ENCODE measurements around the gene ZMIZ1. TPM values are rescaled to one million over a fixed set of nuclear protein-coding genes. Genes with fewer than 3 reads are reported as not detected.

ZMIZ1 gene
- total RNA-seq, 1 donor from 2014 or later, result 85.2 TPM

- TF ChIP-seq CTCF (IDR thresholded peaks at IDR 0.05; ENCODE audit: unreplicated experiment), result peak; percentile 11
- no peak overlapping the region for H3K27ac Mint-ChIP-seq
- H3K36me3 Mint-ChIP-seq (ENCODE audit: insufficient read depth), result peaks cover 7% of the 10 kb centered on the region
- H3K27me3 Mint-ChIP-seq, result peaks cover 3% of the 10 kb centered on the region
- H3K9me3 Mint-ChIP-seq (ENCODE audit: low read depth), result no peaks in the 10 kb centered on the region
- no peak for DNase-seq (ENCODE audit: low spot score, unreplicated experiment)
- H3K4me3 Mint-ChIP-seq (ENCODE audit: low read depth), result peak overlapping the region; percentile 72
- peaks cover 5% of the 10 kb centered on the region for H3K4me1 Mint-ChIP-seq (ENCODE audit: low read depth)
Observed at GRCh38 chr10:79347894-79348639, 279.3 kb downstream of the ZMIZ1 start.

GRCh38 chr10:79348640-79348988, 279.8 kb downstream of the ZMIZ1 start:
- H3K27ac Mint-ChIP-seq, result no peak overlapping the region
- TF ChIP-seq CTCF (IDR thresholded peaks at IDR 0.05; ENCODE audit: unreplicated experiment), result no peak
- peaks cover 5% of the 10 kb centered on the region for H3K4me1 Mint-ChIP-seq (ENCODE audit: low read depth)
- H3K27me3 Mint-ChIP-seq, result peaks cover under 1% of the 10 kb centered on the region
- DNase-seq (ENCODE audit: low spot score, unreplicated experiment), result no peak
- peaks cover 12% of the 10 kb centered on the region for H3K36me3 Mint-ChIP-seq (ENCODE audit: insufficient read depth)
- peak overlapping the region; percentile 72 for H3K4me3 Mint-ChIP-seq (ENCODE audit: low read depth)
- no peaks in the 10 kb centered on the region for H3K9me3 Mint-ChIP-seq (ENCODE audit: low read depth)

- H3K36me3 Mint-ChIP-seq (ENCODE audit: insufficient read depth), result peaks cover 16% of the 10 kb centered on the region
- no peaks in the 10 kb centered on the region for H3K9me3 Mint-ChIP-seq (ENCODE audit: low read depth)
- DNase-seq (ENCODE audit: low spot score, unreplicated experiment), result no peak
- TF ChIP-seq CTCF (IDR thresholded peaks at IDR 0.05; ENCODE audit: unreplicated experiment), result no peak
- H3K27ac Mint-ChIP-seq, result no peak overlapping the region
- H3K4me3 Mint-ChIP-seq (ENCODE audit: low read depth), result peak overlapping the region; percentile 72
- peaks cover 5% of the 10 kb centered on the region for H3K4me1 Mint-ChIP-seq (ENCODE audit: low read depth)
- H3K27me3 Mint-ChIP-seq, result no peaks in the 10 kb centered on the region
Observed at GRCh38 chr10:79349072-79349491, 280.3 kb downstream of the ZMIZ1 start.

GRCh38 chr10:79349766-79350406, 281.1 kb downstream of the ZMIZ1 start:
- no peak for TF ChIP-seq CTCF (IDR thresholded peaks at IDR 0.05; ENCODE audit: unreplicated experiment)
- no peaks in the 10 kb centered on the region for H3K27me3 Mint-ChIP-seq
- peaks cover 5% of the 10 kb centered on the region for H3K4me1 Mint-ChIP-seq (ENCODE audit: low read depth)
- DNase-seq (ENCODE audit: low spot score, unreplicated experiment), result no peak
- H3K27ac Mint-ChIP-seq, result no peak overlapping the region
- H3K4me3 Mint-ChIP-seq (ENCODE audit: low read depth), result no peak overlapping the region
- no peaks in the 10 kb centered on the region for H3K9me3 Mint-ChIP-seq (ENCODE audit: low read depth)
- H3K36me3 Mint-ChIP-seq (ENCODE audit: insufficient read depth), result peaks cover 22% of the 10 kb centered on the region

GRCh38 chr10:79350407-79351154, 281.8 kb downstream of the ZMIZ1 start:
- Mint-ChIP-seq H3K36me3 (ENCODE audit: insufficient read depth) (peaks cover 25% of the 10 kb centered on the region), H3K4me3 (ENCODE audit: low read depth) (no peak overlapping the region), H3K27me3 (no peaks in the 10 kb centered on the region), H3K27ac (no peak overlapping the region), H3K4me1 (ENCODE audit: low read depth) (peaks cover 5% of the 10 kb centered on the region), H3K9me3 (ENCODE audit: low read depth) (no peaks in the 10 kb centered on the region)
- no peak for TF ChIP-seq CTCF (IDR thresholded peaks at IDR 0.05; ENCODE audit: unreplicated experiment)
- DNase-seq (ENCODE audit: low spot score, unreplicated experiment), result no peak
